HG03060 (cell line): ENCODE results near the gene ANKUB1.
A peak's percentile ranks its signal among the peaks of the same experiment; 100 is the strongest.
"Not testable (repeated sequence)": the region's sequence is repeated elsewhere in the genome, so short reads cannot be mapped to it uniquely, and the experiment has no call there.

Source experiments
- ATAC-seq: cut with Tn5 transposase; IDR thresholded peaks from one replicate; pipeline ENCODE4 v1.9.1; 2021; ENCODE audit warnings: low read depth, moderate number of reproducible peaks; ENCODE audit not compliant: unreplicated experiment

ANKUB1 gene, protein sequence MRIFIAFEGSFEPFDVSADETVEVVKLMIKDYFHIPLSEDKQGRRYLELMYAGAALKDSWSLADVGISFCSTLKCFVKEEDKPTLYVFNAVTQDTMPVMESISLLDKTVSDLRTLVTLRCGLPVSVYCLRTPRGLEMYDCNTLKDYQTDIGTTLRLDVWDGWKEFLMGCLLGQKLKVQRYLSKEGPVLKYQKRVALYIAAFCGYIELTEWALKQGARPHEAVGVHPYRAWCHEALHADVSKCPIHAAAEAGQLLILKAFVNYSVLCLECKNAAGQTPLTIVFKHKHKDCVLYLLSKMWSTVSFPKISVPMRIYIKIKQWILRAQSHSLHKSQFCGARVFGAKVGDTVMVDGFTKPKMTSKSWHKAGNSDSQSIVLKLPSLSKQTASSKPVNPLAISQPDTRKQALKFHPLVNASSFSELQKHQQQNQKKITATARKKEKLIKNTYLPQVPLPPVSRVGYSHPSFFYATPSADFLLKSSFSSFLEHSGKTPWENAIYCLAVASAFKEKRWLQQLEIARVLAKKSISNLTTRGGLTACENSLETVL

GRCh38 chr3:149792452-149793270 lies at the start of gene ANKUB1:
ANKUB1 (minus strand) TSS chr3:149792554; CDS start chr3:149792366, 188 bp downstream.
- ATAC-seq, result no peak

- ATAC-seq, result no peak
Measured at GRCh38 chr3:149839896-149840295, 47.5 kb upstream of the ANKUB1 start.

DNA sequence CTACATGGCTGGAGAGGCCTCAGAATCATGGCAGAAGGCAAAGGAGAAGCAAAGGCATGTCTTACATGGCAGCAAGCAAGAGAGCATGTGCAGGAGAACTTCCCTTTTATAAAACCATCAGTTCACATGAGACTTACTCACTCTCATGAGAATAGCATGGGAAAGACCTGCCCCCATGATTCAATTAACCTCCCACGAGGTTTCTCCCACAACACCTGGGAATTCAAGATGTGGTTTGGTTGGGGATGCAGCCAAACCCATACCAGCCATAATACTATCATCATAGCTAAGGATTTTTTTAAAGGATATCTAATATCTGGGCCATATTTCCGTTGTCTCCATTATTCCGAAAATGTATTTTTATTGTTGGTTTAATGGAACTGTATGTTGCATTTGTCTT lies 47.1 kb upstream of the ANKUB1 start:
- not testable (repeated sequence) for ATAC-seq

DNA sequence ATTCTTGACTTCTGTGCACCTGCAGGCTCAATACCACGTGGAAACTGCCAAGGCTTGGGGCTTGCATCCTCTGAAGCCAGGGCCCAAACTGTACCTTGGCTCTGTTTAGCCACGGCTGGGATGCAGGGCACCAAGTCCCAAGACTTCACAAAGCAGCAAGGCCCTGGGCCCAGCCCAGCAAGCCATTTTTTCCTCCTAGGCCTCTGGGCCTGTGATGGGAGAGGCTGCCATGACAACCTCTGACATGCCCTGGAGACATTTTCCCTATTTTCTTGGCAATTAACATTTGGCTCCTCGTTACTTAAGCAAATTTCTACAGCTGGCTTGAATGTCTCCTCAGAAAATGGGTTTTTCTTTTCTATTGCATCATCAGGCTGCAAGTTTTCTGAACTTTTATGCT lies 46.1 kb upstream of the ANKUB1 start:
- ATAC-seq, result not testable (repeated sequence)

- no peak for ATAC-seq
Measured at GRCh38 chr3:149833241-149833640, 40.9 kb upstream of the ANKUB1 start.

DNA sequence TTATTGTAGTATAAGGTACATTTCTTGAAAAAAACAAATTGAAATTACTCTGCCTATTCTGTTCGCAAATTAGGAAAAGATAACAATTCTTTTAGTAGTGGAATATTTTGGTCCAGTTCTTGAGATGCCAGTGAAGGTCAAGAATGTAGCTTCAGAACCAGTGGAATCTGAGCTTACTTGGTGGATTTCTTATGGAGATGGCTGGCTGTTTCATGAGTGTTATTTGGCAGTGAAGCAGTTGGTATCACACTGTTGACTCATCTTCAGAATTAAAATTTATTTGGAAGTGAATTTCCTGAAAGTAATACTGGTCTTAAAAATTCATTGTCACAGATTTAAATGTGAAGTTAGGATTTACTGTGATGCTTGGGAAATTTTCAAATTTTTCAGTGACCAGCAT lies 39.7 kb upstream of the ANKUB1 start:
- no peak for ATAC-seq

- ATAC-seq, result no peak
Measured at GRCh38 chr3:149831321-149831720, 39.0 kb upstream of the ANKUB1 start.

DNA sequence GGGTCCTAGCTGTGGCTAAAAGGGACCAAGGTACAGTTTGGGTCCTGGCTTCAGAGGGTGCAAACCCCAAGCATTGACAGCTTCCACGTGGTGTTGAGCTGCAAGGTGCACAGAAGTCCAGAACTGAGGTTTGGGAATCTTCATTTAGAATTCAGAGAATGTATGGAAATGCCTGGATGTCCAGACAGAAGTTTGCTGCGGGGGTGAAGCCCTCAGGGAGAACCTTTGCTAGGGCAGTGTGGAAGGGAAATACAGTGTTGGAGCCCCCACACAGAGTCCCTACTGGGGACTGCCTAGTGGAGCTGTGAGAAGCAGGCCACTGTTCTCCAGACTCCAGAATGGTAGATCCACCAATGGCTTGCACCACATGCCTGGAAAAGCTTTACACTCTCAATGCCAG lies 38.5 kb upstream of the ANKUB1 start:
- ATAC-seq, result no peak

- ATAC-seq, result not testable (repeated sequence)
Measured at GRCh38 chr3:149829631-149830030, 37.3 kb upstream of the ANKUB1 start.

DNA sequence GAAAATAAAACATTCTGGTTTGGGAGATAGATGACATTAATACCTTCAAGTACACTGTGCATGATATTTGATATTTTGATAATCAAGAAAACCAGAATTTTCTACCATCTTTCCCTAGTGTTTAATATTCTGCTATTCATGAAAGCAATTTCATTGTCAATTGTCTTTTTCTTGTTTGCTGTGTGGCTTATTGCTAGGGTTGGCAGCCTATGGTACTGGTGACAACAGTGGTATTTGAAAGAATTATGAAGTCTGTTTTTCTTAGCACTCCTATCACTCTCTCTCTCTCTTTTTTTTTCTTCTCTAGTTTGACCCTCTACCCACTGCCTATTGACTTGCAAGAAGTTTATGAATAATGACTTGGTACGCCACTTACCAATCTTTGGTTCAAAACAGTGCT lies 36.0 kb upstream of the ANKUB1 start:
- no peak for ATAC-seq

GRCh38 chr3:149826636-149827035 lies 34.3 kb upstream of the ANKUB1 start:
- ATAC-seq, result no peak

- no peak for ATAC-seq
Measured at GRCh38 chr3:149820183-149820582, 27.8 kb upstream of the ANKUB1 start.

GRCh38 chr3:149819432-149819831 lies 27.1 kb upstream of the ANKUB1 start:
- no peak for ATAC-seq

DNA sequence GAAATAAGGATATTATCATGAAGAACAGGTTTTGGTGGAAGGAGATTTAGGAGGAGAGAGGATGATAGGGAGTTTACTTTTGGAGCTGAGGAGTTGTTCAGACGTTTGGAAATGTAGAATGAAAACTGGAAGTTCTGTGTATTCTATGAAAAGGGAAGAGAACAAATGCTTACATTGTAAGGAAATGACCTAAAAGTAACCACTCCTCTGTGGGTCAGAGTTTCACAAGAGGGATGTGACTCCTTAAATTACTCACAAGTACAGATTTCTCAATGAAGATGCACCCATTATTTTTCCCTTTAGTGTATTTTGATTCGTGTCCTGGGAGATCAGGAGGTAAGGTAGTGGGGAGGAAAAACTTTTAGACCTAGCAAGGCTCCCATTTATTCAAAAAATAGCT lies 24.6 kb upstream of the ANKUB1 start:
- no peak for ATAC-seq

- ATAC-seq, result no peak
Measured at GRCh38 chr3:149816311-149816710, 24.0 kb upstream of the ANKUB1 start.

GRCh38 chr3:149815728-149816127 lies 23.4 kb upstream of the ANKUB1 start:
- no peak for ATAC-seq

- no peak for ATAC-seq
Measured at GRCh38 chr3:149815321-149815720, 23.0 kb upstream of the ANKUB1 start.

DNA sequence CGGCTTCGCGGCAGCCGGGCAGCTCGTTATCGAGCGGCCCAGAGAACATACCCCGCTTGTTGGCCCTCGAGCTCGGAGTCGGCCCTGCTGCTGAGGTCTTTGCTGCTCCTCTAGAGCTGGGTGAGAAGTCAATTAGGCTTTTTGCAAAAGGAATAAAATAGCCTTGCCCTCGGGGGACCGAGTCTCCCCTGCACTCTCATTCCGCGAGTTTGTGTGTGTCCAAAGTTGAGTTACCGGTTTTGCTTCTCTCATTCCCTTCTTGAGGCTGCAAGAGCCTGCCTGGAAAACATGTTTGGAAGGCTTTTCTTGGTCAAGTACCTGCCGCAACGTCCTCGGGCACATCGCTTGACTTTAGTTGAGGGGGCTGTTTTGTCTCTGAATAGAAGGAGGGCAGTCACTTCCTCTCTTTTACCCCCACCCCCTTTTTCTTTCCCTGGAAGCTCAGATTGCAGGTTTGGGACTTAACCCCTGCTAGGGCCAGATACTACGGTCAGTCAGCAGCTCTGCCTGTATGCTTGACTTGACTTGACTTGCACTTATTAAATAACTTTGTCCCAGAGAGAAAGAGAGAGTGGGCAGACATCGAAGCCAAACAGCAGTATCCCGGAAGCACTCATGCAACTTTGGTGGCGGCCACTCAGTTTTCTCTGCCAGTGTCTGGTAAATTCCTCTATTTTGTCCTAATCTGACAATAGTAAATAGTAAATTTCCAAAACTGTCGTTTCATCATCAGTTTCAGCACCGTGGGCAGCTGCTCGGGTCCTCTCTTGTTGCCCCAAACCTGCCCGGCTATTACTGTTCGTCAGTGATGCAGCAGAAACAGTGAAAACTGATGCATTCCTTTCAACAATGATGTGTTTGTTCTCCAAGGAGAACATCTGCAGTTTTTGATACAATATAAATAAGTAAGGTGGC lies 21.3 kb upstream of the ANKUB1 start:
- ATAC-seq, result peak; percentile 2

- ATAC-seq, result peak; percentile 72
Measured at GRCh38 chr3:149812606-149813366, 20.4 kb upstream of the ANKUB1 start, which contains the start of gene RNF13. RNF13 (plus strand) TSS chr3:149813215; CDS start chr3:149846027, 32,812 bp downstream.
